Kasumi-1 (cell line): ENCODE data around the gene IL1R1.

Experiments
- DNase-seq, 2 experiments: peaks; one replicate each; lab custom pipeline; 2025; lab: John Stamatoyannopoulos, UW

Gene IL1R1

GRCh38 chr2:102138331-102138730 lies 4.2 kb upstream of the IL1R1 start:
- DNase-seq = no peak

- DNase-seq = no peak
Observed at GRCh38 chr2:102139851-102140250, 2.7 kb upstream of the IL1R1 start.

- no peak for DNase-seq
Observed at GRCh38 chr2:102140377-102140776, 2.2 kb upstream of the IL1R1 start.

DNA sequence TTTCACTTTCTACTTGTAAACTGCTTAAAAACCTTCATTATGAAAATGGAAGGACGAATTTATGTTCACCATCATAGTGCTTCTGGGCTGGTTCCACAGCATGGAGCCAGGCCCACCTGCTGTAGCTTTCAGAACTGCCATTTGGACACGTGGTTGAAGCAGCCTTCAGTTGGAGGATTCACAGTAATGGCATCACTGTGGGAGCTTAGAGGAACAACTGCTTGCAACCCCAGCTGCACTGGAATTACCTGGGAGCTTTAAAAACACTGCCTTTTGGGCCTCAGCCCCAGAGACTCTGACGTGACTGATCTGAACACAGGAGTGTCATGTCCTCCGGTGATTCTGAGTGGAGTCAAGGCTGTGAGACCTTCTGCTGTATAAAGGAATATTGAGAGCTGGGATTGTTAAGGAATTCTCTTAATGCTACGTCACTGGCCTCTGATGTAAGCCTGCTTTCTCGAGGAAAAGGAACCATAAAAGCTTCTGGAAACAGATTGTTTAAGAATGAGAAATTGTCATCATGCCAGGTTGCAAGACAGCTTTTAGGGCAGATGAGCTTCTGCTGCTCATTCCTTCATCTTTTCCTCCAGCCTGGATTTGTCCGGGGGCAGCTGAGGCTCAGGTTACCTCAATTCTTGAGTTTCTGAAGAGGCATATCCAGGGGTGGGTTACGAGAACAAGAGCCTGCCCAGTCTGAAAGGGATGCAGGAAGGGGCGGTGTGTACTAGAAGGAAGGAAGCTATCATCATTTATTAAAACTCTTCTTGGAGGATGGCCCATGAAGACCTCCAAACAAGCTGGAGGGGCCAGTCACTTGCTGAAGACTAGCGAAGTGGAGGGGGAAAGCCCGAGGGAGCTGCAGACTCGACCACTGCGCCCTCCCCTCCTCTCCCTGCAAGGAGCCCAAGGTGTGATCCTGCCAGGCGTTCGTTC lies 1.3 kb upstream of the IL1R1 start:
- no peak for DNase-seq

DNA sequence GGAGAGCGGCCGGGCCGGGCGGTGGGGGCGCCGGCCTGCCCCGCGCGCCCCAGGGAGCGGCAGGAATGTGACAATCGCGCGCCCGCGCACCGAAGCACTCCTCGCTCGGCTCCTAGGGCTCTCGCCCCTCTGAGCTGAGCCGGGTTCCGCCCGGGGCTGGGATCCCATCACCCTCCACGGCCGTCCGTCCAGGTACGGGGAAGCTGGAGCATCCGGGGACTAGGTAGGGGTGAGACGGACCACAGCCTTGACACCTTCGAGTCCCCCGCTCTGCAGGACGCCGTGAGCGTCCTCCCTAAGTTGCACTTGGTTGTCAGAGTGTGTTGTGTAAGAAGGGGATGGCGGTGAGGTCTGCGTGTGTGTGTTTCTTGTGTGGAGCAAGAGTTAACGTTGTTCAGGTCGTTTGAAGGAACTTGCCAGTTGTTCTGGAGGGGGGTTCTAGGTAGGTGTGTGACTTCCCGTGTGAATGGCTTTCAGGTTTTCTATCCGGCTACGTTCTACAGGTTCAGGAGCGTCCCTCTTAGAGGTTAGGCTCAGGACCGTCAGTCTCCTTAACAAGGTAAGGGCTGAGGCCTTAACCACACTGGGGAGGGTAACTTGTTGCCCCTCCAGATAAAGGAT lies 393 bp downstream of the IL1R1 start:
- DNase-seq = no peak

GRCh38 chr2:102143450-102143985 lies 972 bp downstream of the IL1R1 start:
- DNase-seq = no peak

GRCh38 chr2:102144128-102144527 lies 1.6 kb downstream of the IL1R1 start:
- DNase-seq = no peak

- no peak for DNase-seq
Observed at GRCh38 chr2:102145107-102145506, 2.6 kb downstream of the IL1R1 start.

GRCh38 chr2:102145934-102146333 lies 3.4 kb downstream of the IL1R1 start:
- DNase-seq = no peak

- DNase-seq = no peak
Observed at GRCh38 chr2:102147935-102148334, 5.4 kb downstream of the IL1R1 start.

DNA sequence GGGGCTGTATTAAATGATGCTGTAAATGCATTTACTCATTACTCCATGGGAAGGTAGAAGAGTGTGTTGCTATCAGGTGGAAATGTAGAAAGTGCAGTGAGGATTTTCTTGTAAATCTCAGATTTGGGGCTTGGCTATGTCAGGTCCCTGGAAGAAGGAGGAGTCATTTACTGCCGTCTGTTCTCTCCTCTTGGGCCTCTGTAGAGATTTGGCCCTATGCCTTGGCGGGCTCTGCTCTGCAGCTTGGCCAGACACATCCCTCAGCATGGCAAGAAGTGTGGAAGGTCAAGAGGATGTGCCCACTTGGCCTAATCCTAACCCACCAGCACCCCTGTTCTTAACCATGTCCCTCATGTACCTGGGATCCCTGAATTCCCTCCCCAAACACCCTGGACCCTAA lies 6.7 kb downstream of the IL1R1 start:
- no peak for DNase-seq

DNA sequence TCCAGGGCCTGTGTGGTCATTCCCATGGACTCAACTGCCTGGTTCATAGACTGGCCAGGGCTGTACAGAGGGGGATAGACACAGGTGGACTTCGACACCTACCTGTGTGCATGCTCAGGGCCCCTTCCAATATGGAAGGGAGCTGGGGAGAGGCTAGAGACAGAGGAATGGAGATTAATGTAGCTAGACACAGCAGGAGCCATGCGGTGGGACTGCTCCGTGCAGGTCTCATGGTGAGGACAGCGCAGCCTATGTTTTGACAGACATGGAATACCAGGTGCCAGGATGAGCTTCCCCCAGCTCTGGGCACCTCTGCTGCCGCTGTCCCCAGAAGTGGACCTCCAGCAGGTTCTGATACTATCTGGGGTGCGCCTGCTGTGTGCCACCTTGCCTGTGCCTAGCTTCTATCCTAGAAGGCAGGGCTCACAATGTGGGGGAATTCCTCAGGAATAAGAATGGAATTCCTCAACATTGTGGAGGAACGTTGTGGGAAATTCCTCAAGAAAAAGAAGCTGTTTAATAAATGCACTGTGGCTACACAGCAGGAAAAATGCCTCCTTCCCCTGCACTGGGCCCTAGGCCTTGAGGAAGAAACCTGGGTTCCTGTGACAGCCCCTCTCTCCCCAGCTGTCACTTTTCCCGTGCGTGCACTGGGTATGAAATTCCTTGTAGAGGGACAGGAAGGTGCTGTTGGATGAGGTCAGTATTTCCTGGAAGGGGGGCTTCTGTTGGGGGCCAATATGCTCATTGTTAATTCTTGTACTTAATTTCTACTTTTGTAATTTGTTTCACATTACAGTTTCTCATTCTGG lies 7.3 kb downstream of the IL1R1 start:
- DNase-seq = no peak

GRCh38 chr2:102154364-102154763 lies 11.8 kb downstream of the IL1R1 start:
- no peak for DNase-seq

- no peak for DNase-seq
Observed at GRCh38 chr2:102154946-102155702, 12.6 kb downstream of the IL1R1 start.

GRCh38 chr2:102155703-102156515 lies 13.4 kb downstream of the IL1R1 start:
- DNase-seq = no peak

GRCh38 chr2:102158011-102158755 lies 15.6 kb downstream of the IL1R1 start:
- no peak for DNase-seq

- DNase-seq = no peak
Observed at GRCh38 chr2:102159295-102159694, 16.7 kb downstream of the IL1R1 start.

DNA sequence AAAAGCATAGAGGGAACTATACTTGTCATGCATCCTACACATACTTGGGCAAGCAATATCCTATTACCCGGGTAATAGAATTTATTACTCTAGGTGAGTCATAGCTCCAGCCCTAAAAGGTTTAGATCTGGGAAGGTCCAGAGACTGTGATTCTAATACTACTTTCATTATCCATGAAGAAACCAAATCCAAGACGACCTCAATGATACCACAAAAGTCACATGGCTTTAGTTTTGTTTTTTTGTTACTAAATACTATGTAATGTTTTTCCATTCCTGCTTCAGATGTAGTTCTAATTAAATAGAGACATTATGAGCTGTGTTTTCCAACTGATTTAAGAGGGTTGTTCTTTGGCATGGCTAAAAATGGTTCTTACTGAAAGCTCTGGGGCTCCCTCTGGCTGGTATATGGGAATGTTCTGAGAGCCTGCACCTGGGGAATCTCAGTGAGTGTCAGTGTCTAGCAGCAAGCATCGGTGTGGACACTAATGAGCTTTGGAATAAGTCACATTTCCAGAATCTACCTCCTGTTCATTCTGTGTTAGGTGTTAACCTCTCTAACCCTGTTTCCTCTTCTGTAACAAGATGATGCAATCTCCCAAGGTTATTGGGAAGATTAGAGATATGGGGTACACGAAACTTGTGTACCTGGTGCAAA lies 23.8 kb downstream of the IL1R1 start:
- no peak for DNase-seq

- DNase-seq = no peak
Observed at GRCh38 chr2:102168026-102168771, 25.7 kb downstream of the IL1R1 start.
